ENCODE data around the gene UTP20.
"Not testable (repeated sequence)": the region's sequence is repeated elsewhere in the genome, so short reads cannot be mapped to it uniquely, and the experiment has no call there.

Gene UTP20

DNA sequence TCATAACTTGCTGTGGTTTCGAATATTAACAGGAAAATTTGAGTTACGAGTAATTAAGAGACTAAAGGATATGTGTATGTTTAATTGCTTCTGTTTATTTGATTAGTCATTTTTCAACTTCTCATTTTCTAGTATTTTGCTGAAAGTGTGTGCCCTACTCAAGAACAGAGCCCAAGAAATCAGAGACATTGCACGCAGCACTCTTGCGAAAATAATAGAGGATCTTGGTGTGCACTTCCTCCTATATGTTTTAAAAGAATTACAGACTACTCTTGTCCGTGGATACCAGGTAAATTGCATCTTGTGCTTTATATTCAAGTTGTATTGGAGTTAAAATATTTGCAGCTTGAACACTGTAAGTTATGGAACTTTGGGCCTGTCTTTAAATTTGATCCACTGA, 76.9 kb downstream of the UTP20 start:
- no peak overlapping the region for H3K4me3 Mint-ChIP-seq
- H3K9me3 Mint-ChIP-seq, result no peaks in the 10 kb centered on the region
- no peaks in the 10 kb centered on the region for H3K4me1 Mint-ChIP-seq
- peaks cover 60% of the 10 kb centered on the region for H3K36me3 Mint-ChIP-seq (ENCODE audit: low read depth)
- DNase-seq (no peak), ATAC-seq (no peak)
- H3K27ac Mint-ChIP-seq, result no peak overlapping the region
- no peaks in the 10 kb centered on the region for H3K27me3 Mint-ChIP-seq

DNA sequence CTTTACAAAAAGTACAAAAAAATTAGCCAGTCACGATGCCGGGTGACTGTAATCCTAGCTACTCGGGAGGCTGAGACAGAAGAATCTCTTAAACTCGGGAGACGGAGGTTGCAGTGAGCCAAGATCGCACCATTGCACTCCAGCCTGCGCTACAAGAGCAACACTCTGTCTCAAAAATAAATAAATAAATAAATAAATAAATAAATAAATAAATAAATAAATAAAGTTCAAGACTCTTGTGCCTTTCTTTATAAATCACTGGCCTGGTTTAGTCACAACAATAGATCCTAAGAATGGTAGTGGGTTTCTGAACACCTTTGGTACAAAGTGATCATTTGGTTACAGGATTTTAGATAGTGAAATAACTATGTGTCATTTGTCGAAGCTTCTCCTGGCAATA, 81.5 kb downstream of the UTP20 start:
- DNase-seq (no peak), ATAC-seq (no peak)
- no peaks in the 10 kb centered on the region for H3K9me3 Mint-ChIP-seq
- H3K27me3 Mint-ChIP-seq, result no peaks in the 10 kb centered on the region
- no peaks in the 10 kb centered on the region for H3K4me1 Mint-ChIP-seq
- no peak overlapping the region for H3K4me3 Mint-ChIP-seq
- no peak overlapping the region for H3K27ac Mint-ChIP-seq
- peaks cover 53% of the 10 kb centered on the region for H3K36me3 Mint-ChIP-seq (ENCODE audit: low read depth)

- no peaks in the 10 kb centered on the region for H3K9me3 Mint-ChIP-seq
- no peak overlapping the region for H3K4me3 Mint-ChIP-seq
- ATAC-seq (no peak), DNase-seq (no peak)
- H3K27ac Mint-ChIP-seq, result no peak overlapping the region
- no peaks in the 10 kb centered on the region for H3K4me1 Mint-ChIP-seq
- no peaks in the 10 kb centered on the region for H3K27me3 Mint-ChIP-seq
- H3K36me3 Mint-ChIP-seq (ENCODE audit: low read depth), result peaks cover 56% of the 10 kb centered on the region
These were observed 88.1 kb downstream of the UTP20 start for GRCh38 chr12:101368016-101368415.

DNA sequence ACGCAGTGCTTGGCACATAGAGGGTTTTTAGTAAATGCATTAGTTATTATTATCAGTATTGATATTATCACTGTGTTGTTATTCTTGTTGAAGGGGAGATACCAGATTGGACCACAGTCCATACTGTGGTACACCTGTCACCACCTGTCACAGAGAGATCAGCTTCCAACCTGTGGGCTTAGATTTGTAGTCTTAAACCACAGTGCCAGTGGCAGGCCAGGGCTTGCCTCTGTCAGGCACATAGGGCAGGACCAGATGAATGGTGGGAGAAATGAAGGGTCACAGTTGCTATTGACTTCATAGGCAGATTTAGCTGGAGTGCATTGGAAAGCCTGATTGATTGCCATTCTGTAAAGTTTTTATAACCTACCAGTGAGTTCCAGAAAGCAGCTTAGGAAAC, 92.5 kb downstream of the UTP20 start:
- H3K9me3 Mint-ChIP-seq, result no peaks in the 10 kb centered on the region
- H3K27ac Mint-ChIP-seq, result no peak overlapping the region
- ATAC-seq (no peak), DNase-seq (no peak)
- H3K27me3 Mint-ChIP-seq, result no peaks in the 10 kb centered on the region
- H3K36me3 Mint-ChIP-seq (ENCODE audit: low read depth), result peaks cover 61% of the 10 kb centered on the region
- no peak overlapping the region for H3K4me3 Mint-ChIP-seq
- no peaks in the 10 kb centered on the region for H3K4me1 Mint-ChIP-seq

GRCh38 chr12:101375573-101375972, 95.7 kb downstream of the UTP20 start:
- no peaks in the 10 kb centered on the region for H3K9me3 Mint-ChIP-seq

GRCh38 chr12:101379149-101379548, 99.2 kb downstream of the UTP20 start:
- Mint-ChIP-seq H3K36me3 (ENCODE audit: low read depth) (peaks cover 68% of the 10 kb centered on the region), H3K9me3 (no peaks in the 10 kb centered on the region)

More at GRCh38 chr12:101375573-101375972, 95.7 kb downstream of the UTP20 start:
- Mint-ChIP-seq H3K27me3 (no peaks in the 10 kb centered on the region), H3K27ac (peak overlapping the region; percentile 62), H3K4me1 (no peaks in the 10 kb centered on the region), H3K36me3 (ENCODE audit: low read depth) (peaks cover 67% of the 10 kb centered on the region), H3K4me3 (no peak overlapping the region)
- DNase-seq (no peak), ATAC-seq (no peak)

DNA sequence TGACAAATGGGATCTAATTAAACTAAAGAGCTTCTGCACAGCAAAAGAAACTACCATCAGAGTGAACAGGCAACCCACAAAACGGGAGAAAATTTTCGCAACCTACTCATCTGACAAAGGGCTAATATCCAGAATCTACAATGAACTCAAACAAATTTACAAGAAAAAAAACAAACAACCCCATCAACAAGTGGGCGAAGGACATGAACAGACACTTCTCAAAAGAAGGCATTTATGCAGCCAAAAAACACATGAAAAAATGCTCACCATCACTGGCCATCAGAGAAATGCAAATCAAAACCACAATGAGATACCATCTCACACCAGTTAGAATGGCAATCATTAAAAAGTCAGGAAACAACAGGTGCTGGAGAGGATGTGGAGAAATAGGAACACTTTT, 111.3 kb downstream of the UTP20 start:
- not testable (repeated sequence) for H3K27ac Mint-ChIP-seq, H3K4me3 Mint-ChIP-seq, H3K9me3 Mint-ChIP-seq, H3K27me3 Mint-ChIP-seq, DNase-seq, H3K4me1 Mint-ChIP-seq, ATAC-seq
- H3K36me3 Mint-ChIP-seq (ENCODE audit: low read depth), result peaks cover 60% of the 10 kb centered on the region

More at GRCh38 chr12:101379149-101379548, 99.2 kb downstream of the UTP20 start:
- Mint-ChIP-seq H3K27ac (no peak overlapping the region), H3K27me3 (no peaks in the 10 kb centered on the region), H3K4me3 (no peak overlapping the region), H3K4me1 (no peaks in the 10 kb centered on the region)
- DNase-seq (no peak), ATAC-seq (no peak)

- peak overlapping the region; percentile 99 for H3K4me3 Mint-ChIP-seq
- H3K27ac Mint-ChIP-seq, result peak overlapping the region; percentile 96
- H3K9me3 Mint-ChIP-seq, result no peaks in the 10 kb centered on the region
- DNase-seq, result no peak
- peaks cover 14% of the 10 kb centered on the region for H3K4me1 Mint-ChIP-seq
- no peaks in the 10 kb centered on the region for H3K27me3 Mint-ChIP-seq
- peak; percentile 25 for ATAC-seq
- H3K36me3 Mint-ChIP-seq (ENCODE audit: low read depth), result peaks cover 5% of the 10 kb centered on the region
These were observed 127.1 kb downstream of the UTP20 start for GRCh38 chr12:101407049-101407435.

GRCh38 chr12:101407436-101408345, 127.8 kb downstream of the UTP20 start, which contains the start of gene ARL1:
Gene ARL1, minus strand, starts transcription at chr12:101407772. Its CDS starts 127 bp downstream, at chr12:101407645.
- Mint-ChIP-seq H3K27ac (peak within 1 kb of the TSS; percentile 96), H3K36me3 (ENCODE audit: low read depth) (peaks cover 5% of the 10 kb centered on the region), H3K4me1 (peaks cover 14% of the 10 kb centered on the region), H3K9me3 (no peaks in the 10 kb centered on the region), H3K27me3 (no peaks in the 10 kb centered on the region), H3K4me3 (peak within 1 kb of the TSS; percentile 99)
- peak; percentile 84 for DNase-seq
- ATAC-seq, result peak; percentile 82

DNA sequence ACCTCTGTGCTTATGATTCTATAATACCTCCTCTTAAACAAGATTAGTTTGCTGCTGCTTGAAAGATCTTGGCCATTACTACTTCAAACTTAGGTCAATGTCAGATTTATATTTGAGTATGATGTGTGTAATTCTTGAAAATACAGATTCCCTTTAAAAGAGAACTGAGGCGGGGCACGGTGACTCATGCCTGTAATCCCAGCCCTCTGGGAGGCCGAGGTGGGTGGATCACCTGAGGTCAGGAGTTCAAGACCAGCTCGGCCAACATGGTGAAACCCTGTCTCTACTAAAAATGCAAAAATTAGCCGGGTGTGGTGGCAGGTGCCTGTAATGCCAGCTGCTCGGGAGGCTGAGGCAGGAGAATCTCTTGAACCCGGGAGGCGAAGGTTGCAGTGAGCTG, 130.3 kb downstream of the UTP20 start:
- peaks cover 14% of the 10 kb centered on the region for H3K4me1 Mint-ChIP-seq
- not testable (repeated sequence) for H3K9me3 Mint-ChIP-seq; H3K27me3 Mint-ChIP-seq; H3K27ac Mint-ChIP-seq; H3K36me3 Mint-ChIP-seq (ENCODE audit: low read depth); H3K4me3 Mint-ChIP-seq; ATAC-seq; DNase-seq

DNA sequence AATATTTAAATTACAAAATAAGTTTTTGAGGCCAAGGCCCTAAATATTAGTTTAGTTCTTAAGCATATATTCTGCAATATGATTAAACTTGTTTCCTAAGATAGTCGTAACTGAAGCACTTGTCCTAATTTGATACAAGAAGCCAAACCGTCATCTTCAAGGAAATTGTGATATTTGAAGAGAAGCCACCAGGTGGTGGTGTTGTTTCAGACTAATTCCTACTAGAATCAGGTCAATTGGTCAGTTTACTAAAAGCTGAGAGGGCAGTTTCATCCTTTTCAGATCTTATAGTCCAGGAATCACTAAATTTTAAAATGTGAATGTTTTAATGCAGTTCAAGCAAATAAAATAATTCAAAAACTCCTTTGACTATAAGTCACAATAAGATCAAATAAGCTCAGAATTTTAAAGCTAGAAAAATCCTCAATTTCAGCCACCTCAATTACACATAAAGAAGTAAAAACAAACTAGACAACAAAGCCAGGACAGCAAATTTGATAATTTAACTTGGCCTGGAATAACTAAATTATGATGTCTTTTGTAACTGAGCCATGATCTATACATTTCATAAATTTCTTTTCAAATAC, 134.7 kb downstream of the UTP20 start:
- H3K27me3 Mint-ChIP-seq, result peaks cover 3% of the 10 kb centered on the region
- no peaks in the 10 kb centered on the region for H3K4me1 Mint-ChIP-seq
- no peak for ATAC-seq
- H3K4me3 Mint-ChIP-seq, result no peak overlapping the region
- no peaks in the 10 kb centered on the region for H3K9me3 Mint-ChIP-seq
- H3K27ac Mint-ChIP-seq, result no peak overlapping the region
- no peaks in the 10 kb centered on the region for H3K36me3 Mint-ChIP-seq (ENCODE audit: low read depth)
- peak; percentile 13 for DNase-seq

- Mint-ChIP-seq H3K4me3 (no peak overlapping the region), H3K36me3 (ENCODE audit: low read depth) (no peaks in the 10 kb centered on the region), H3K9me3 (no peaks in the 10 kb centered on the region), H3K27ac (no peak overlapping the region), H3K27me3 (peaks cover 3% of the 10 kb centered on the region), H3K4me1 (no peaks in the 10 kb centered on the region)
- DNase-seq (no peak), ATAC-seq (no peak)
These were observed 135.3 kb downstream of the UTP20 start for GRCh38 chr12:101415228-101415627.

GRCh38 chr12:101422066-101422465, 142.2 kb downstream of the UTP20 start:
- DNase-seq; H3K27me3 Mint-ChIP-seq; H3K4me1 Mint-ChIP-seq; H3K9me3 Mint-ChIP-seq; H3K27ac Mint-ChIP-seq; H3K36me3 Mint-ChIP-seq (ENCODE audit: low read depth); H3K4me3 Mint-ChIP-seq; ATAC-seq: not testable (repeated sequence)

DNA sequence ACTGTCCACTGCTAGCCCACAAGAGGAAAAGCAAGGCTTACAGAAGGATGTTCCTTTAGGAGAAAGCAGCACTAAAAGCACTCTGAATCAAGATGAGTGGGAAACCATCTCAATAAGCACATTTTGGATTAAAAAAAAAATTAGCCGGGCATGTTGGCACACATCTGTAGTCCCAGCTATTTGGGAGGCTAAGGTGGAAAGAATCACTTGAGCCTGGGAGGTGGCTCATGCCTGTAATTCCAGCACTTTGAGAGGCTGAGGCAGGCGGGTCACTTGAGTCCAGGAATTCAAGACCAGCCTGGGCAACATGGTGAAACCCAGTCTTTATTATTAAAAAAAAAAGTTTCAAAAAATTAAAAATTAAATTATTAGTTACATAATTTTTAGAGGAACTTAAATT, 144.7 kb downstream of the UTP20 start:
- Mint-ChIP-seq H3K9me3 (no peaks in the 10 kb centered on the region), H3K36me3 (ENCODE audit: low read depth) (no peaks in the 10 kb centered on the region), H3K27ac (no peak overlapping the region), H3K27me3 (peaks cover 4% of the 10 kb centered on the region), H3K4me3 (no peak overlapping the region), H3K4me1 (no peaks in the 10 kb centered on the region)
- no peak for DNase-seq
- no peak for ATAC-seq

- ATAC-seq, result no peak
- Mint-ChIP-seq H3K27me3 (peaks cover 7% of the 10 kb centered on the region), H3K27ac (no peak overlapping the region), H3K4me1 (no peaks in the 10 kb centered on the region), H3K36me3 (ENCODE audit: low read depth) (no peaks in the 10 kb centered on the region), H3K4me3 (no peak overlapping the region), H3K9me3 (no peaks in the 10 kb centered on the region)
- DNase-seq, result no peak
These were observed 150.6 kb downstream of the UTP20 start for GRCh38 chr12:101430456-101430855.

Data from activated naive CD8-positive, alpha-beta T cell treated with anti-CD3 and anti-CD28 coated beads, Interleukin-2, amount 50 U/mL, for 24 hours (primary cell).